ENCODE results near the gene PRDX2. TPM values are rescaled to one million over a fixed set of nuclear protein-coding genes. Genes with fewer than 3 reads are reported as not detected.

Gene PRDX2
- total RNA-seq, 1 experiment from 2014 or later = 406 TPM

DNA sequence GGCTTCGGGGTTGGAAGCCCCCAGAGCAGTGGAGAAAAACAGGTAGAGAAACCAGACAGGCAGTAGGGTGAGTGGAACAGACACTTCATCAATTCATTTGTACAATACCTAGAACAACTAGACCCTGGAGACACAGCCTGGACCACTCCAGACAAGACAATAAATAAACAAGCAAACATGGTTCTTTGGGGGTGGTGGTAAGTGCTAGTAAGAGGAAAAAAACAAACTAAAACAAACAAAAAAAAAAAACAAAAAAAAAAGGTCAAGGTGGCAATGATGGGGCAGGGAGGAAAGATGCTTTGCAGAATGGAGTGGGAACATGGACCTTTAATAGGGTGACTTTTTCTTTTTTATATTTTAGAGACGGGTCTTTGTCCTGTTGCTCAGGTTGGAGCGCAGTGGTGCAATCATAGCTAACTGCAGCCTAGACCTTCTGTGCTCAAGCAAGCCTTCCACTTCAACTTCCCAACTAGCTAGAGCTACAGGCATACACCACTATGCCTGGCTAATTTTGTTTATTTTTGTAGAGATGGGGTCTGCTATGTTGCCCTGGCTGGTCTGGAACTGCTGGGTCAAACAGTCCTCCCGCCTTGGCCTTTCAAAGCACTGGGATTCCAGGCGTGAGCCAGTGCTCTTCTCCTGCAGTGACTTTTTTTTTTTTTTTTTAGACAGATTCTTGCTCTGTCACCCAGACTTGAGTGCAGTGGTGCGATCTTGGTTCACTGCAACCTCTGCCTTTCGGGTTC, 7.2 kb downstream of the PRDX2 start:
- Histone ChIP-seq H3K36me3 (ENCODE audit: insufficient read depth, low read length, poor library complexity, severe bottlenecking) (peaks cover 12% of the 10 kb centered on the region), H3K4me1 (ENCODE audit: insufficient read depth, low read length, poor library complexity, severe bottlenecking) (peaks cover 24% of the 10 kb centered on the region), H3K9me3 (ENCODE audit: low read depth, low read length, poor library complexity, severe bottlenecking) (no peaks in the 10 kb centered on the region), H3K27me3 (replicated peaks; ENCODE audit: insufficient read depth, low read depth, low read length, poor library complexity) (no peaks in the 10 kb centered on the region), H3K27ac (ENCODE audit: low read depth, low read length, poor library complexity, severe bottlenecking) (peak overlapping the region; percentile 98), H3K4me3 (ENCODE audit: low read depth, low read length, poor library complexity, severe bottlenecking) (peak overlapping the region; percentile 59)
- no peak for DNase-seq (ENCODE audit: low spot score)
- TF ChIP-seq EZH2 (IDR thresholded peaks at IDR 0.05; ENCODE audit: borderline replicate concordance, low read depth, low read length, poor library complexity, severe bottlenecking) = no peak
- TF ChIP-seq, protein P1, sequence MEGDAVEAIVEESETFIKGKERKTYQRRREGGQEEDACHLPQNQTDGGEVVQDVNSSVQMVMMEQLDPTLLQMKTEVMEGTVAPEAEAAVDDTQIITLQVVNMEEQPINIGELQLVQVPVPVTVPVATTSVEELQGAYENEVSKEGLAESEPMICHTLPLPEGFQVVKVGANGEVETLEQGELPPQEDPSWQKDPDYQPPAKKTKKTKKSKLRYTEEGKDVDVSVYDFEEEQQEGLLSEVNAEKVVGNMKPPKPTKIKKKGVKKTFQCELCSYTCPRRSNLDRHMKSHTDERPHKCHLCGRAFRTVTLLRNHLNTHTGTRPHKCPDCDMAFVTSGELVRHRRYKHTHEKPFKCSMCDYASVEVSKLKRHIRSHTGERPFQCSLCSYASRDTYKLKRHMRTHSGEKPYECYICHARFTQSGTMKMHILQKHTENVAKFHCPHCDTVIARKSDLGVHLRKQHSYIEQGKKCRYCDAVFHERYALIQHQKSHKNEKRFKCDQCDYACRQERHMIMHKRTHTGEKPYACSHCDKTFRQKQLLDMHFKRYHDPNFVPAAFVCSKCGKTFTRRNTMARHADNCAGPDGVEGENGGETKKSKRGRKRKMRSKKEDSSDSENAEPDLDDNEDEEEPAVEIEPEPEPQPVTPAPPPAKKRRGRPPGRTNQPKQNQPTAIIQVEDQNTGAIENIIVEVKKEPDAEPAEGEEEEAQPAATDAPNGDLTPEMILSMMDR (conservative IDR thresholded peaks at IDR 0.05; ENCODE audit: low read depth, low read length) = no peak
- intact Hi-C loops (cut with micrococcal nuclease; ENCODE audit: unreplicated experiment) = loop anchor here (5.0 kb wide), 1 partner anchor 112 kb away; the partner anchor contains the start of gene DHPS
- no TSS peak for BruUV-seq (replicated peaks)
- POLR2A ChIA-PET (ENCODE audit: low non-redundant PET) = interaction anchor here (0.6 kb wide), 1 partner anchor 28 kb away, joined by 6 read pairs; no protein-coding TSS in a partner anchor
- CTCF ChIA-PET = interaction anchor here (0.6 to 3.4 kb wide), 5 partner anchors 16 to 167 kb away, joined by 3 to 34 read pairs (median 5); no protein-coding TSS in a partner anchor

DNA sequence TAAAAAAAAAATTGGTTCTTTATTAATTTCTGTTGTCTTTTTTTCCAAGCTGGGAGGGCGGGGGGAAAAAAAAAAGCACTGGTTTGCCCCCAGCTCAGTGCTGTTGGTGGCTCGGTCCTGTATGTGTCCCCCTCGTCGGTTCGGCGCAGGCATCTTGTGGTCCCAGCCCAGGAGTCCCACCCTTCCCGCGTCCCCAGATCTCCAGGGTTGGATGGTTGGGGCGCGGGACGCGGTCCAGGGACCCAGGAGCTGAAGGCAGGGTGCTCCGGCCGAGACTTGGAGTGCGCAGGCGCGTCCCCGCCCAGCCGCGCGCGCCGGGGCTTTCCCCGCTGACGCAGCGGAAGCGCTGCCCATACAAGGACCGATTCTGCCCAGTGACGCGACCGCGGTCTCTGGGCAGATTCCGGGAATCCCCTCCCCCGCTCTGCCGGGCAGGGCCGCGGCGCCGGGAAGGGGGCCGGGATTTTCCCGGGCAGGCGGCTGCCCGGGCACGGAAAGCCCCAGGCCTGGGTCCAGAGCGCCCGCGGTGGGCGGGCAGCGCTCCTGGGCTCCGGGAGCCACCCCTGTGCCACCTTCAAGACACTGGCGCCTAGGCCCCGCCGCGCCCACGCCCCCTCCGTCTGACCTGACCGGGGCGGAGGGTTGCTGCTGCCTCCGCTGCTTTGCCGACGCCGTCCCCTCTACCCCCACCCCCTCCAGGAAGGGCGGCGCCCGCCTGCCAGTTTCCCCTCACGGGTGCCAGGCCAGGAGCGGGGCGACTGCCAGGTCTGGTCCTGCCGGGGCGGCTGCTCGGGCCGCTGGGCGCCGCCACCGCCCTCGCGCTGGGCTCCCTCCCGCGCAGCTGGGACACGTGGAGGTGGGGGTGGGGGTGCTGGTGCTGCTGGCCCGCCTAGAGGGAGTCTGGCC, 8.1 kb downstream of the PRDX2 start:
- Histone ChIP-seq H3K4me1 (ENCODE audit: insufficient read depth, low read length, poor library complexity, severe bottlenecking) (peaks cover 32% of the 10 kb centered on the region), H3K4me3 (ENCODE audit: low read depth, low read length, poor library complexity, severe bottlenecking) (peak overlapping the region; percentile 59), H3K36me3 (ENCODE audit: insufficient read depth, low read length, poor library complexity, severe bottlenecking) (peaks cover 6% of the 10 kb centered on the region), H3K27me3 (replicated peaks; ENCODE audit: insufficient read depth, low read depth, low read length, poor library complexity) (no peaks in the 10 kb centered on the region), H3K9me3 (ENCODE audit: low read depth, low read length, poor library complexity, severe bottlenecking) (no peaks in the 10 kb centered on the region), H3K27ac (ENCODE audit: low read depth, low read length, poor library complexity, severe bottlenecking) (peak overlapping the region; percentile 98)
- POLR2A ChIA-PET (ENCODE audit: low non-redundant PET) = interaction anchor here (0.7 to 1.4 kb wide), 5 partner anchors 15 to 1297 kb away, joined by 3 to 5 read pairs (median 4); partner anchors contain the start of gene GET3
- CTCF ChIA-PET = interaction anchor here (1.5 to 3.0 kb wide), 2 partner anchors 16 to 36 kb away, joined by 8 to 29 read pairs; no protein-coding TSS in a partner anchor
- DNase-seq (ENCODE audit: low spot score) = peak; percentile 95
- no peak for TF ChIP-seq EZH2 (IDR thresholded peaks at IDR 0.05; ENCODE audit: borderline replicate concordance, low read depth, low read length, poor library complexity, severe bottlenecking)
- TF ChIP-seq, protein P1 (conservative IDR thresholded peaks at IDR 0.05; ENCODE audit: low read depth, low read length) = no peak
- BruUV-seq (replicated peaks) = no TSS peak
- intact Hi-C loops (cut with micrococcal nuclease; ENCODE audit: unreplicated experiment) = loop anchor here (5.0 kb wide), 1 partner anchor 111 kb away; the partner anchor contains the start of gene DHPS

DNA sequence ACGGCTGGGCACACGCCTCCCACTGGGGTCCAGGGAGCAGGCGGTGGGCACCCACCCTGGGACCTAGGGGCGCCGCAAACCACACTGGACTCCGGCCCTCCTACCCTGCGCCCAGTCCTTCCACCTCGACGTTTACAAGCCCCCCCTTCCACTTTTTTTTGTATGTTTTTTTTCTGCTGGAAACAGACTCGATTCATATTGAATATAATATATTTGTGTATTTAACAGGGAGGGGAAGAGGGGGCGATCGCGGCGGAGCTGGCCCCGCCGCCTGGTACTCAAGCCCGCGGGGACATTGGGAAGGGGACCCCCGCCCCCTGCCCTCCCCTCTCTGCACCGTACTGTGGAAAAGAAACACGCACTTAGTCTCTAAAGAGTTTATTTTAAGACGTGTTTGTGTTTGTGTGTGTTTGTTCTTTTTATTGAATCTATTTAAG, 8.7 kb downstream of the PRDX2 start:
- H3K9me3 ChIP-seq (ENCODE audit: low read depth, low read length, poor library complexity, severe bottlenecking) = no peaks in the 10 kb centered on the region
- no peak for DNase-seq (ENCODE audit: low spot score)
- ChIA-PET CTCF (interaction anchor here (0.9 to 3.0 kb wide), 3 partner anchors 14 to 35 kb away, joined by 3 to 29 read pairs (median 8); no protein-coding TSS in a partner anchor), POLR2A (ENCODE audit: low non-redundant PET) (interaction anchor here (0.7 to 1.4 kb wide), 6 partner anchors 9 to 1297 kb away, joined by 3 to 5 read pairs (median 4); partner anchors contain the start of genes GET3 and THSD8)
- H3K4me1 ChIP-seq (ENCODE audit: insufficient read depth, low read length, poor library complexity, severe bottlenecking) = peaks cover 39% of the 10 kb centered on the region
- BruUV-seq (replicated peaks) = no TSS peak
- TF ChIP-seq, protein P1 (conservative IDR thresholded peaks at IDR 0.05; ENCODE audit: low read depth, low read length) = no peak
- TF ChIP-seq EZH2 (IDR thresholded peaks at IDR 0.05; ENCODE audit: borderline replicate concordance, low read depth, low read length, poor library complexity, severe bottlenecking) = no peak
- H3K27ac ChIP-seq (ENCODE audit: low read depth, low read length, poor library complexity, severe bottlenecking) = peak overlapping the region; percentile 98
- H3K27me3 ChIP-seq (replicated peaks; ENCODE audit: insufficient read depth, low read depth, low read length, poor library complexity) = no peaks in the 10 kb centered on the region
- H3K4me3 ChIP-seq (ENCODE audit: low read depth, low read length, poor library complexity, severe bottlenecking) = peak overlapping the region; percentile 59
- intact Hi-C loops (cut with micrococcal nuclease; ENCODE audit: unreplicated experiment) = loop anchor here (5.0 kb wide), 1 partner anchor 111 kb away; the partner anchor contains the start of gene DHPS
- peaks cover 4% of the 10 kb centered on the region for H3K36me3 ChIP-seq (ENCODE audit: insufficient read depth, low read length, poor library complexity, severe bottlenecking)

All from A673 (cell line).